Measurements from ENCODE around the gene COL19A1.
"Not testable (repeated sequence)": the region's sequence is repeated elsewhere in the genome, so short reads cannot be mapped to it uniquely, and the experiment has no call there.

COL19A1 gene

GRCh38 chr6:69866351-69866769 is at the start of gene COL19A1:
COL19A1 (plus strand) TSS chr6:69866556; CDS start chr6:69879568, 13,012 bp downstream.
- peak; percentile 72 for DNase-seq (ENCODE audit: low spot score)

- no peak for DNase-seq (ENCODE audit: low spot score)
Measured at GRCh38 chr6:69816569-69816968, 49.8 kb upstream of the COL19A1 start.

- DNase-seq (ENCODE audit: low spot score) = no peak
Measured at GRCh38 chr6:69817358-69817757, 49.0 kb upstream of the COL19A1 start.

GRCh38 chr6:69818223-69818930 is 48.0 kb upstream of the COL19A1 start:
- no peak for DNase-seq (ENCODE audit: low spot score)

GRCh38 chr6:69819138-69819537 is 47.2 kb upstream of the COL19A1 start:
- DNase-seq (ENCODE audit: low spot score) = no peak

- no peak for DNase-seq (ENCODE audit: low spot score)
Measured at GRCh38 chr6:69820018-69820417, 46.3 kb upstream of the COL19A1 start.

- DNase-seq (ENCODE audit: low spot score) = peak; percentile 95
Measured at GRCh38 chr6:69820438-69820837, 45.9 kb upstream of the COL19A1 start.

GRCh38 chr6:69824355-69824754 is 42.0 kb upstream of the COL19A1 start:
- DNase-seq (ENCODE audit: low spot score) = not testable (repeated sequence)

- DNase-seq (ENCODE audit: low spot score) = no peak
Measured at GRCh38 chr6:69825904-69826303, 40.5 kb upstream of the COL19A1 start.

GRCh38 chr6:69827276-69827893 is 39.0 kb upstream of the COL19A1 start:
- DNase-seq (ENCODE audit: low spot score) = no peak

GRCh38 chr6:69832558-69832957 is 33.8 kb upstream of the COL19A1 start:
- DNase-seq (ENCODE audit: low spot score) = no peak

- peak; percentile 69 for DNase-seq (ENCODE audit: low spot score)
Measured at GRCh38 chr6:69835414-69836179, 30.8 kb upstream of the COL19A1 start.

GRCh38 chr6:69841862-69842261 is 24.5 kb upstream of the COL19A1 start:
- no peak for DNase-seq (ENCODE audit: low spot score)

GRCh38 chr6:69843189-69843588 is 23.2 kb upstream of the COL19A1 start:
- no peak for DNase-seq (ENCODE audit: low spot score)

- no peak for DNase-seq (ENCODE audit: low spot score)
Measured at GRCh38 chr6:69846312-69846711, 20.0 kb upstream of the COL19A1 start.

GRCh38 chr6:69846770-69847491 is 19.4 kb upstream of the COL19A1 start:
- DNase-seq (ENCODE audit: low spot score) = no peak

- DNase-seq (ENCODE audit: low spot score) = no peak
Measured at GRCh38 chr6:69847492-69847788, 18.9 kb upstream of the COL19A1 start.

- no peak for DNase-seq (ENCODE audit: low spot score)
Measured at GRCh38 chr6:69848552-69848951, 17.8 kb upstream of the COL19A1 start.

GRCh38 chr6:69852706-69853105 is 13.7 kb upstream of the COL19A1 start:
- no peak for DNase-seq (ENCODE audit: low spot score)

GRCh38 chr6:69861986-69862385 is 4.4 kb upstream of the COL19A1 start:
- DNase-seq (ENCODE audit: low spot score) = peak; percentile 51

GRCh38 chr6:69863766-69864165 is 2.6 kb upstream of the COL19A1 start:
- DNase-seq (ENCODE audit: low spot score) = no peak

- peak; percentile 33 for DNase-seq (ENCODE audit: low spot score)
Measured at GRCh38 chr6:69865126-69865525, 1.2 kb upstream of the COL19A1 start.

All from cerebellar cortex (tissue), 1 donor.